Activated CD4-positive, alpha-beta memory T cell treated with anti-CD3 and anti-CD28 coated beads, Interleukin-2, amount 10 ng/mL, durations not matched to agents 7 days and 5 days (primary cell): Measurements from ENCODE around the gene LRTM2. TPM values are rescaled to one million over a fixed set of nuclear protein-coding genes. Genes with fewer than 3 reads are reported as not detected.

ENCODE experiments used
- CTCF ChIA-PET: fragments of 350-600 bp; sonication (Branson Sonifier 250); formaldehyde crosslinking; loops from one replicate; lab custom pipeline; 2021; ENCODE audit warnings: antibody characterized with exemption, inconsistent platforms; lab: Charles Lee
- POLR2A ChIA-PET: fragments of 350-600 bp; sonication (Branson Sonifier 250); formaldehyde crosslinking; loops from one replicate; lab custom pipeline; 2021; ENCODE audit warnings: antibody characterized with exemption; lab: Charles Lee
- DNase-seq: peaks from one replicate; pipeline ENCODE4 v3.0.0-alpha.2; 2020
- H3K27ac Mint-ChIP-seq: one replicate; pipeline ENCODE4 v1.8.0; 2021; ENCODE audit warnings: mild to moderate bottlenecking, mixed read lengths
- H3K27me3 Mint-ChIP-seq: one replicate; pipeline ENCODE4 v1.8.0; 2021; ENCODE audit warnings: mixed read lengths
- H3K36me3 Mint-ChIP-seq: one replicate; pipeline ENCODE4 v1.8.0; 2021; ENCODE audit warnings: low read depth, mixed read lengths
- H3K4me1 Mint-ChIP-seq: one replicate; pipeline ENCODE4 v1.8.0; 2021; ENCODE audit warnings: mixed read lengths
- H3K4me3 Mint-ChIP-seq: one replicate; pipeline ENCODE4 v1.8.0; 2021; ENCODE audit warnings: mild to moderate bottlenecking, mixed read lengths
- H3K9me3 Mint-ChIP-seq: one replicate; pipeline ENCODE4 v1.8.0; 2021; ENCODE audit warnings: mixed read lengths
- total RNA-seq, 2 experiments: library from RNA; stranded (reverse); gene quantifications; one replicate each; pipeline ENCODE4 v1.2.3, GENCODE V29; 2021

LRTM2 gene
- total RNA-seq = not detected

- Mint-ChIP-seq H3K9me3 (no peaks in the 10 kb centered on the region), H3K36me3 (no peaks in the 10 kb centered on the region), H3K27ac (no peak within 1 kb of the TSS), H3K27me3 (peaks cover 33% of the 10 kb centered on the region), H3K4me1 (peaks cover 4% of the 10 kb centered on the region), H3K4me3 (no peak within 1 kb of the TSS)
- no peak for DNase-seq
- ChIA-PET CTCF (no interaction called here), POLR2A (no interaction called here)
These were observed at the start of gene LRTM2 for GRCh38 chr12:1820191-1820895. Gene LRTM2, plus strand, starts transcription at chr12:1820565. Its CDS starts 7,584 bp downstream, at chr12:1828149.

DNA sequence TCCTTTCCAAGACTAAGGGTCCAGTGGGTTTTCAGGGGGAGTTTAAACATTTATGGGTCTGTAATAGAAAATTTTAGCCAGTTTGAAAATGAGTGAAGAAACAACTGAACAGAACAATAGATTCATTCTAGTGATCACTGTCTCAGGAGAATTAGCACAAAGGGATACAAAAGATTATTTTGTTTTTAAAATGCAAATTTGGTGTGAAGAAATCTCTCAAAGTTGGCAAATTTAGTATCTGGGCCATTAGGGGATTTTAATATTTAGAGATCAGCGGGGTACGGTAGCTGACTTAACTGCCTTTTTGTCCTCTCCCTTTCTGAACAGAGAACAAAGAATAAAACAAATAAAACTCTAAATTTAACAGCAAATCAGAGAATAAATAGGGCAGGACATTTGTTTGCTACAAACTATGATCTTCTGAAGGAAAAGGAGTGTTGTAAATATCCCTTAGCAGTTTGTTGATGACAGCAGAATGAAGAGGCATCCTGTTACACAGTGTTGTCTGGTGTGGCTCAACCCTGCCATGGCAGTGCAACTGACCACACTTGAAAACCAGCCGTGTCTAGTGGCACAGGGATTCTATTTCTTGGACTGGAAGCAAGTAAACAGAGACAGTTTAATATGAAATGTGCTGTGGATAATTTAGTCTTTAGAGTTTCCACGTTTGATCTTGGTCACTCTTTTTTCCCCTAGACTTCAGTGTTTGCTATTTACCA, 46.3 kb upstream of the LRTM2 start:
- no peak for DNase-seq
- ChIA-PET POLR2A (no interaction called here), CTCF (no interaction called here)
- no peak overlapping the region for H3K27ac Mint-ChIP-seq
- H3K9me3 Mint-ChIP-seq = no peaks in the 10 kb centered on the region
- H3K36me3 Mint-ChIP-seq = peaks cover 32% of the 10 kb centered on the region
- no peaks in the 10 kb centered on the region for H3K4me1 Mint-ChIP-seq
- H3K4me3 Mint-ChIP-seq = no peak overlapping the region
- no peaks in the 10 kb centered on the region for H3K27me3 Mint-ChIP-seq

DNA sequence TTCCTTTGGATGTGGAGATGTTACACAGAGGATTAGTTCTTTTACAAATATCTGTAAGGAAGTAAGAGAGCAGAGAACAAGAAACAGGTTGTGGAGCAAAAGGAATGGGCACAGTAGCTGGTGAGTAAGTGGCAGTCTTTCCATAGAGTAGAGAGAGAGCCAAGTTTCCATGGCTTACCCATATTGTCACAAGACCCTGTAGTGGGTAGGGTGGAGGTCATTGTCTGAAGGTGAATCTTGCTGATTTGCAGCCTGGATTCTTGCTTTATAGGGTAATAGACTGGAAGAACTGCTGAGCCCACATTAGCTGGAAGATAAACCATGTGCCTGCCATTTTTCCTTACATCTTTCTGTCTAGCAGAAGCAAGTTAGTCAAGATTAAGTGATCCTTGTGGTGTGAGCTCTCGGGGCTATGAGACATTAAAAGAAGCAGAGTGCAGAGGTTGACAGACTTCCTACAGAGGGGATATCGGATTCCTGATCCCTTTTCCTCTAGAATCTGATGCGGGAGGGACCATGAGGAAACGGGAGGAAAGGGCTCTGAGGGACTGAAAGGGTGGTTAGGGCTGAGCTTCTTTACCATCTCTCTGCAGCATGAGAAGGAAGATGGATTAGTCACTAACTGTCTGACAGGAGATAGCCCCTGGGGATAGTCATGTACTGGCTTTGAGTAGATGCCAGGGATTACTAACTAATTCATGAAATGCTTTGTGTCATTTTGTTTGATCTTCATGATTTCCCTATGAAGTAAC, 44.0 kb upstream of the LRTM2 start:
- ChIA-PET POLR2A (interaction anchor here (1.0 kb wide), 1 partner anchor 85 kb away, joined by 5 read pairs; the partner anchor contains the start of gene ADIPOR2), CTCF (interaction anchor here (0.9 to 2.4 kb wide), 3 partner anchors 9 to 142 kb away, joined by 3 to 10 read pairs (median 3); no protein-coding TSS in a partner anchor)
- no peak for DNase-seq
- Mint-ChIP-seq H3K27ac (no peak overlapping the region), H3K4me3 (no peak overlapping the region), H3K27me3 (no peaks in the 10 kb centered on the region), H3K4me1 (peaks cover 1% of the 10 kb centered on the region), H3K9me3 (no peaks in the 10 kb centered on the region), H3K36me3 (peaks cover 32% of the 10 kb centered on the region)

- no peak overlapping the region for H3K4me3 Mint-ChIP-seq
- no peaks in the 10 kb centered on the region for H3K9me3 Mint-ChIP-seq
- peaks cover 1% of the 10 kb centered on the region for H3K4me1 Mint-ChIP-seq
- peaks cover 28% of the 10 kb centered on the region for H3K36me3 Mint-ChIP-seq
- ChIA-PET CTCF (no interaction called here), POLR2A (no interaction called here)
- H3K27me3 Mint-ChIP-seq = no peaks in the 10 kb centered on the region
- H3K27ac Mint-ChIP-seq = no peak overlapping the region
- no peak for DNase-seq
These were observed 42.6 kb upstream of the LRTM2 start for GRCh38 chr12:1777798-1778197.

GRCh38 chr12:1778911-1779310, 41.5 kb upstream of the LRTM2 start:
- ChIA-PET POLR2A (no interaction called here), CTCF (interaction anchor here (1.7 kb wide), 2 partner anchors 12 to 125 kb away, joined by 5 to 9 read pairs; no protein-coding TSS in a partner anchor)
- no peak overlapping the region for H3K4me3 Mint-ChIP-seq
- H3K9me3 Mint-ChIP-seq = no peaks in the 10 kb centered on the region
- DNase-seq = no peak
- no peak overlapping the region for H3K27ac Mint-ChIP-seq
- no peaks in the 10 kb centered on the region for H3K27me3 Mint-ChIP-seq
- H3K36me3 Mint-ChIP-seq = peaks cover 25% of the 10 kb centered on the region
- H3K4me1 Mint-ChIP-seq = peaks cover 1% of the 10 kb centered on the region

DNA sequence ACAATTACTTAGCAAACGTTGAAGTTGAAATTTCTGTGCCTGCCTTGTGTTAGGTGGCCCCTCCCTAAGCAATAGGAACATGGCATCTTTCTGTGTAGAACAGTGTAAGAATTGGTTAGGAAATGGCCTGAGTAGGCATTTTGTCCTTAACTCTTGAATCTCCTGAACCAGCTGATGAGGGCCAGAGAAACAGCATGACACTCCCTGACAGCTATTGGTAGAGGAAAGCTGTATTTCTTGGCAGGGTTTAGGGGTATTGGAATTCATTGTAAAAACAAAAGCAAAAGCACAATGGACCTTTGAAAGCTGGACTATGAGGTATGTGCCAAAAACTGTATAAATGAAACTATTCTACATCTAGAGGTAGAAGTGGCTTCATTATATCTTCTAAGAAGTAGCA, 40.6 kb upstream of the LRTM2 start:
- H3K9me3 Mint-ChIP-seq = no peaks in the 10 kb centered on the region
- H3K27me3 Mint-ChIP-seq = no peaks in the 10 kb centered on the region
- ChIA-PET CTCF (interaction anchor here (0.8 to 1.7 kb wide), 3 partner anchors 11 to 161 kb away, joined by 3 to 9 read pairs (median 5); no protein-coding TSS in a partner anchor), POLR2A (interaction anchor here (0.8 kb wide), 1 partner anchor 11 kb away, joined by 5 read pairs; no protein-coding TSS in a partner anchor)
- H3K36me3 Mint-ChIP-seq = peaks cover 28% of the 10 kb centered on the region
- H3K4me3 Mint-ChIP-seq = no peak overlapping the region
- H3K4me1 Mint-ChIP-seq = peaks cover 1% of the 10 kb centered on the region
- DNase-seq = no peak
- no peak overlapping the region for H3K27ac Mint-ChIP-seq

DNA sequence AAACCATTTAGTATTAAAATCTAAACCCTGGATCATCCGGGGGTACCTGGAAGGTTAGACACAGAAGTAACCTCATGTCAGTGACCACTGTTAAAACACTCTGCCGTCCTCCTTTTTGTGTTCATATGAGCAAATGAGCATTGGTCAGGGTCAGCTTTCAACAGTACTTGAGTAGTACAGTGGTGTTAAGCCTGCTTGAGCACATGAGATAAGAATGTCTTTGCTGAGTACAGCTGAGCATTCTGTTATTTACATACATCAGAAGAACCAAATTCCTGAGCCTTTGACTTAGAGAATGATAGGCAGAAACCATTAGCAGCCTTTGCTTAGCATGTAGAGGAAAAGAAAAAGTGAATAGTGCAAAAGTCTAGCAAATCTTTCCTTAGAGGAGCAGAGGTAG, 38.6 kb upstream of the LRTM2 start:
- DNase-seq = no peak
- H3K9me3 Mint-ChIP-seq = no peaks in the 10 kb centered on the region
- no peak overlapping the region for H3K4me3 Mint-ChIP-seq
- H3K4me1 Mint-ChIP-seq = peaks cover 1% of the 10 kb centered on the region
- ChIA-PET POLR2A (interaction anchor here (1.0 kb wide), 1 partner anchor 122 kb away, joined by 3 read pairs; no protein-coding TSS in a partner anchor), CTCF (interaction anchor here (1.1 to 1.8 kb wide), 2 partner anchors 9 to 158 kb away, joined by 3 to 8 read pairs; no protein-coding TSS in a partner anchor)
- peaks cover 31% of the 10 kb centered on the region for H3K36me3 Mint-ChIP-seq
- no peaks in the 10 kb centered on the region for H3K27me3 Mint-ChIP-seq
- H3K27ac Mint-ChIP-seq = no peak overlapping the region

DNA sequence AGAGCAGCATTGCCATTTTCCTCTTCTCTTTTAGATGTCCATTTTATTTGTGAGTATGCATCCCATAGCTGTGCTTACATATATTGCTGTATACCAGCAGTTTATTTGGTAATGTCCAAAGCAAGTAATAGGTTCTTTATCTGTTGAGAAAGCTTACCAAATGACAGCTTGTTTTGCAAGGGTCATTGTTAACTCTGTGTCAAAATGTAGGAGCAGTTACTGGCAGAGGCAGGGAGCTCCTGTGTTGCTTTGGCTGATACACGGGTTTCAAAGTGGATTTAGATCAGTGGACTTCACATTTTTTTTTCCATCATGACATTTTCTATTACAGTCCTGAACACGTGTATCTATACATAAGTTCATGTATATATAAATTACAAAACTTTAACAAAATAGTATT, 38.1 kb upstream of the LRTM2 start:
- no peak for DNase-seq
- H3K9me3 Mint-ChIP-seq = no peaks in the 10 kb centered on the region
- no peak overlapping the region for H3K4me3 Mint-ChIP-seq
- H3K4me1 Mint-ChIP-seq = peaks cover 1% of the 10 kb centered on the region
- peaks cover 31% of the 10 kb centered on the region for H3K36me3 Mint-ChIP-seq
- ChIA-PET POLR2A (interaction anchor here (0.7 to 1.0 kb wide), 2 partner anchors 91 to 122 kb away, joined by 3 read pairs; partner anchors contain the start of gene ADIPOR2), CTCF (interaction anchor here (1.1 to 1.8 kb wide), 2 partner anchors 9 to 158 kb away, joined by 3 to 8 read pairs; no protein-coding TSS in a partner anchor)
- H3K27ac Mint-ChIP-seq = no peak overlapping the region
- no peaks in the 10 kb centered on the region for H3K27me3 Mint-ChIP-seq

DNA sequence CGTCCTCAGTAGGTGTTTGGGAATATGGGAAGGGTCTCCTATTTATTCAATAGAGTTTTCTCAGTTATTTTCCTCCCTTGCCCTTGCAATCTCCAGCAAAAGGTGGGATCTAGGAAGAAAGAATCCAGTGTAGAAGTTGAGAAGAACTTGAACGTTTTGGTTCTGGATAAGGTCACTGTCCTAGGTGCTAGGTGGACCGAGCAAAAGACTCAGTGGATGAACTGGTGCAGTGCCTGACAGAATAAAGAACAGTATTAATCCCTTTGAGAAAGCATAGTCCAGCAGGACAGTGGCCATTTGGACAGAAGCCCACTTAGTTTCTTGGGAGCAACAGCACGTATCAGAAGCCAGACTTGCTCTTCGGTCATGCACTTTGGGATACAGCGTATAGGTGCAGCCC, 32.7 kb upstream of the LRTM2 start:
- Mint-ChIP-seq H3K36me3 (peaks cover 23% of the 10 kb centered on the region), H3K4me1 (peaks cover 21% of the 10 kb centered on the region), H3K9me3 (no peaks in the 10 kb centered on the region), H3K4me3 (no peak overlapping the region), H3K27ac (no peak overlapping the region), H3K27me3 (no peaks in the 10 kb centered on the region)
- no peak for DNase-seq
- POLR2A ChIA-PET = no interaction called here
- CTCF ChIA-PET = interaction anchor here (1.2 to 5.8 kb wide), 2 partner anchors 132 to 153 kb away, joined by 5 to 282 read pairs; no protein-coding TSS in a partner anchor

GRCh38 chr12:1790444-1790843, 29.9 kb upstream of the LRTM2 start:
- Mint-ChIP-seq H3K4me3 (no peak overlapping the region), H3K9me3 (no peaks in the 10 kb centered on the region), H3K4me1 (peaks cover 21% of the 10 kb centered on the region), H3K27me3 (no peaks in the 10 kb centered on the region), H3K36me3 (peaks cover 11% of the 10 kb centered on the region), H3K27ac (no peak overlapping the region)
- no peak for DNase-seq
- CTCF ChIA-PET = interaction anchor here (0.6 to 5.8 kb wide), 30 partner anchors 9 to 793 kb away, joined by 3 to 282 read pairs (median 5); partner anchors contain the start of genes ADIPOR2 and DCP1B
- POLR2A ChIA-PET = interaction anchor here (1.0 to 2.6 kb wide), 12 partner anchors 10 to 291 kb away, joined by 3 to 26 read pairs (median 5); no protein-coding TSS in a partner anchor

DNA sequence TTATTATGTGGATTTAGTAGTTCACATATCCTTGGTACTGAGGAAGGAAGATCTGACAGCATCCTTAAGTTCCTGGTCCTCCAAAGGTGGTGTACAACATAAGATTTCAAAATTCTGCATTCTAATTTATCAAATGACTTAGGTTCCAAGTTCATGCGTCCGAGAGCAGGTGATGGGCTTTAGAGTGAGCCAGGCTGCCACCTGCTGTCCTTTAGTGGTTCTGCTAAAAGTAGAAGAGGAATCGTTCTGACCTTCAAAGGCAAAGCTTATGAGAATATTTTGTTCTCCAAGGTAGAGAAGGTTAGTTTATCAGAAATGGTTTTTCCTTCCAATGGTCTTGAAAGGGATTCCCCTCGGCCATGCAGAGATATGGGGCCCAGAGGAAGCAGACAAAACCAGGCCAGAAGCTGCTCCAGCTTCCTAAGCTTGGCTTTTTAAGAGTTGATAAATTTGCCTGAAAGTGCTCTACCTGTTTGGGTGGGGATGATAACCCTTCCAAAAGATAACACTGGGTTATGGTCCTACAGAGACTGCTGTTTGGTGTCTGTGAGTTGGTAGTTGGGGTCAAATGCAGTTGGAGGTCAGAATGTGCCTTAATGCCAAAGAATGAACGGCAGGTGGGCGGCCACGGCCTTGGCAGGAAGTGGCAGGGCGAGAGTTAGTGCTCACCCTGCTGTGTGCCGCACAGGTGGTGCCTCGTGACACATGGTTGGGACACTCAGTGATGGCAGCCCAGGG, 29.1 kb upstream of the LRTM2 start:
- DNase-seq = peak; percentile 70
- ChIA-PET CTCF (interaction anchor here (0.6 to 5.8 kb wide), 35 partner anchors 9 to 792 kb away, joined by 3 to 282 read pairs (median 5); partner anchors contain the start of genes ADIPOR2 and DCP1B), POLR2A (interaction anchor here (0.9 to 2.6 kb wide), 13 partner anchors 11 to 160 kb away, joined by 3 to 26 read pairs (median 5); no protein-coding TSS in a partner anchor)
- H3K27me3 Mint-ChIP-seq = no peaks in the 10 kb centered on the region
- H3K9me3 Mint-ChIP-seq = no peaks in the 10 kb centered on the region
- H3K4me3 Mint-ChIP-seq = no peak overlapping the region
- H3K36me3 Mint-ChIP-seq = peaks cover 4% of the 10 kb centered on the region
- peak overlapping the region; percentile 17 for H3K27ac Mint-ChIP-seq
- peaks cover 25% of the 10 kb centered on the region for H3K4me1 Mint-ChIP-seq
